Stimulated activated CD4-positive, alpha-beta T cell treated with anti-CD3 and anti-CD28 coated beads, Interleukin-2, amount 100 ng/mL, for 4 hours (primary cell): ENCODE measurements around the gene PACC1.
"Not testable (repeated sequence)": the region's sequence is repeated elsewhere in the genome, so short reads cannot be mapped to it uniquely, and the experiment has no call there.

ENCODE experiments used
- DNase-seq: peaks from one replicate; pipeline ENCODE4 v3.0.0-alpha.2; 2020; ENCODE audit warnings: low read depth

PACC1 gene

GRCh38 chr1:212395678-212396437 lies 18.8 kb downstream of the PACC1 start:
- DNase-seq = not testable (repeated sequence)

GRCh38 chr1:212388985-212389716 lies 25.5 kb downstream of the PACC1 start:
- DNase-seq = no peak

- DNase-seq = no peak
Observed at GRCh38 chr1:212386029-212386428, 28.7 kb downstream of the PACC1 start.

GRCh38 chr1:212381397-212382035 lies 33.2 kb downstream of the PACC1 start:
- no peak for DNase-seq

- no peak for DNase-seq
Observed at GRCh38 chr1:212379366-212379765, 35.3 kb downstream of the PACC1 start.

GRCh38 chr1:212377644-212378043 lies 37.0 kb downstream of the PACC1 start:
- DNase-seq = no peak

GRCh38 chr1:212375986-212376385 lies 38.7 kb downstream of the PACC1 start:
- no peak for DNase-seq

- DNase-seq = peak; percentile 41
Observed at GRCh38 chr1:212368073-212368484, 46.6 kb downstream of the PACC1 start.

GRCh38 chr1:212367474-212368072 lies 47.1 kb downstream of the PACC1 start:
- DNase-seq = no peak

- no peak for DNase-seq
Observed at GRCh38 chr1:212366901-212367300, 47.8 kb downstream of the PACC1 start.

GRCh38 chr1:212364985-212365384 lies 49.7 kb downstream of the PACC1 start:
- DNase-seq = no peak

- no peak for DNase-seq
Observed at GRCh38 chr1:212359794-212360479, 54.7 kb downstream of the PACC1 start.

GRCh38 chr1:212355230-212355969 lies 59.3 kb downstream of the PACC1 start:
- no peak for DNase-seq

- no peak for DNase-seq
Observed at GRCh38 chr1:212354464-212354863, 60.2 kb downstream of the PACC1 start.

GRCh38 chr1:212353181-212353580 lies 61.5 kb downstream of the PACC1 start:
- no peak for DNase-seq

- DNase-seq = no peak
Observed at GRCh38 chr1:212351588-212352362, 62.9 kb downstream of the PACC1 start.

- no peak for DNase-seq
Observed at GRCh38 chr1:212346601-212347000, 68.1 kb downstream of the PACC1 start.

GRCh38 chr1:212344905-212345304 lies 69.8 kb downstream of the PACC1 start:
- DNase-seq = no peak

- no peak for DNase-seq
Observed at GRCh38 chr1:212341090-212341489, 73.6 kb downstream of the PACC1 start.

GRCh38 chr1:212329105-212329504 lies 85.6 kb downstream of the PACC1 start:
- no peak for DNase-seq
